Heart left ventricle (tissue), 13 donors: ENCODE results near the gene ATAD3B.

Experiments used
- CTCF ChIP-seq, 12 donors: fragments of 200-600 bp; sonication (generic) in 4 of 12; IDR thresholded peaks; one replicate each; pipeline versions ENCODE4 v1.5.0 to v1.8.0; 2018 to 2022; ENCODE audit warnings: antibody characterized with exemption in 12 of 12, mild to moderate bottlenecking in 5 of 12
- POLR2A ChIP-seq, 2 donors: fragments of 450-650 bp; IDR thresholded peaks; one replicate each; pipeline ENCODE4 v1.6.1; 2017; ENCODE audit warnings: antibody characterized with exemption in 2 of 2, mild to moderate bottlenecking in 2 of 2, moderate library complexity in 2 of 2
- donor health status: ischemic (EF 13 %, LVEDD 7.1; RV severe dilation, severe dysfunction).
- donor health status: DM: no; HTN: yes; CAD: no.
- donor health status: DM: no; HTN: no; CAD: no.
- donor health status: ischemic (EF 25% LVEDD 6.9; RV normal size, moderate dysfunction).
- donor health status: ischemic (EF 25% LVEDD 5.7; RV mildly dilated, moderate dysfunction).
- donor health status: ischemic (EF 35%, LVEDD 5.7; RV mildly dilated, moderate dysfunction).
- donor health status: nonischemic (EF 11% LVEDD 7.7; RV severe dilation, severe dysfunction).
- donor health status: DM: yes; HTN: yes; CAD: no.
- donor health status: PGD.
- donor health status: ischemic (EF 29% LVEDD 5.4; RV normal size, mild dysfunction).
- donor health status: nonischemic (EF 23%, LVEDD 6.1; RV moderate dilation, normal function).

- TF ChIP-seq CTCF (IDR thresholded peaks at IDR 0.05) (no peak), POLR2A (IDR thresholded peaks at IDR 0.05) (no peak)
Observed at GRCh38 chr1:1439546-1440261, 31.9 kb upstream of the ATAD3B start.
